Measurements from ENCODE around the gene PIGP. TPM values are rescaled to one million over a fixed set of nuclear protein-coding genes. Genes with fewer than 3 reads are reported as not detected.

PIGP gene
- total and polyA plus RNA-seq, 4 donors, result 20.2 to 27.6 (median 22.4) TPM

Small RNA genes within 50 kb of the gene (small RNA-seq; reads per million reads assigned to genes)
- gene RNU6-696P (ENCODE audit: low replicate concordance), result not detected

Other genes with a start within 250 kb of the PIGP start
- gene HLCS, start 106.4 kb downstream of the PIGP start, total RNA-seq, result 10 to 100 TPM; 16.7 to 28.8 TPM
- gene HLCS, start 106.4 kb downstream of the PIGP start, polyA plus RNA-seq (ENCODE audit: insufficient read length in 2 of 2), result 10 to 100 TPM; 12.5 to 14.7 TPM
- gene RIPPLY3, start 66.4 kb downstream of the PIGP start, total RNA-seq, result under 1 TPM in 1 of 2 donors, not detected in 1; 0.39 TPM
- under 1 TPM; 0.44 to 0.68 TPM for gene RIPPLY3, start 66.4 kb downstream of the PIGP start, polyA plus RNA-seq (ENCODE audit: insufficient read length in 2 of 2)
- 100 to 1,000 TPM; 289 to 556 TPM for gene TTC3, start 183 bp upstream of the PIGP start, total RNA-seq
- 100 to 1,000 TPM; 197 to 300 TPM for gene TTC3, start 183 bp upstream of the PIGP start, polyA plus RNA-seq (ENCODE audit: insufficient read length in 2 of 2)
- gene VPS26C, start 194.3 kb upstream of the PIGP start, total RNA-seq, result 10 to 100 TPM; 40.4 to 47.1 TPM
- gene VPS26C, start 194.3 kb upstream of the PIGP start, polyA plus RNA-seq (ENCODE audit: insufficient read length in 2 of 2), result 10 to 100 TPM; 36.5 to 39.1 TPM